Activated naive CD8-positive, alpha-beta T cell treated with anti-CD3 and anti-CD28 coated beads, Interleukin-2, amount 50 U/mL, for 16 hours (primary cell): ENCODE results near the gene MBIP.

Experiments
- DNase-seq: peaks from one replicate; pipeline ENCODE4 v3.0.0-alpha.2; 2020; ENCODE audit warnings: low read depth, low spot score

MBIP gene

DNA sequence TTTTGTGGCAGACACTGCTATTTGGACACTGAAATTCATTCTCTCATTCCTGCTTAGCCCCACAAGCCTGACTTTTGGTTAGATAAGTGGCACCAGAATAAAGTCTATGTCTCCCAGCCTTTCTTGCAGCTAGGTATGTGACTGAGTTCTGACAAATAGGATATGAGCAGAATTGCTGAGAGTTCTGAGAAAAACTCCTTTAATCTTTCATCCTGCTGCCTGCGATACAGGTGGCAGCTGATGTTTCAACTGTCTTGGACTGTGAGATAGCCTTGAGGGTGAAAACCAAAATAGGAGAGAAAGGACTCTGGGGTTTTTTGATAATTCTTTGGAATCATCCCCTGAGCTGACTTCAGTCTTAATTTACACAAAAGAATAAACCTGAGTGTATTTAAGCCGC, 55.8 kb downstream of the MBIP start:
- DNase-seq, result no peak

DNA sequence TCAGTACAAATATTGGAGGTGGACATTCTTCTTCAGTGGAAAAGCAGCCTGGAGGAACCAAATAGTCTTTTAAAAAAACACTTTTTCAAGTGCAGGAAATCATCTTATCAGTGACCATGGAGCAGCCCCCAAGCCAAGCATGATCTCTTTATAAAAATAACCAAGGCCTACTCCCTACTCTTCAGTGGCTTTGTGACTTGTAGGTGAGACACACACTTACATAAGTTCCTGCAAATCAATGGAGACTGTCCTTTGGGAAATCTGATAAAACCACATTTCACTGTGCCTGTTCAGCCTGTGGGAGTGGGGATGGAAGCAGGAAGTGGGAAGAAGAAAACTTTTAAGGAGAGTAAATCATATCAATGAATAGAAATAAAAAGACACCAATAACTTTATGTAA, 56.3 kb downstream of the MBIP start:
- no peak for DNase-seq

DNA sequence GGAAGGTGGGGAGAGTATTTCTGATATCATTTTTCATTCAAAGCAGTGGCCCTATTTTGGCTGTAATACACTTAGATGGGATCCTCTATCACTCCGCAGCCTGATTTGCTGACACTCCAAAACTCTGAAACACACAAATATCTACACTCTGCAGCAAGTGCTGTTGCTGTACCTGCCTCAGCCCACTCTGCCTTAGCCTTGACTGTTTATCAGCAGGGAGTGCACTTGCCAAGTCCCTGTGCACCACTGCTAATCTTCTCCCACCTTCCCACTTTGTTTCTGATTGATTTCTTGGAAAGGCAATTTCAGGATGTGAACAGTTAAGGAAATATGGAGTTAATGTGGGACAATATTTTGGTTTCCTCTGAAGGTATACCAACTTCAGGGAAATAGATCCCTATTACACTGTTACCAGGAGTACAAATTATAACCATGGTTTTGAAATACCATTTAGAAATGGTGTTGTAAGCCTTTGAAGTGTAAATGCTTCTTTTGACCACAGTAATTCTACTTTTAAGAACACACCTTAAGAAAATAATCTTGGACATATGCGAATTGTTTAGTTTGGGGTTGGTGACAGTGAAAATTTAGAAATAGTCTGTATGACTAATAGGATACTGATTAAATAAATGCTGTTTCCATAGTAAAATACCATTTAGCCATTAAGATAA, 59.3 kb downstream of the MBIP start:
- no peak for DNase-seq

DNA sequence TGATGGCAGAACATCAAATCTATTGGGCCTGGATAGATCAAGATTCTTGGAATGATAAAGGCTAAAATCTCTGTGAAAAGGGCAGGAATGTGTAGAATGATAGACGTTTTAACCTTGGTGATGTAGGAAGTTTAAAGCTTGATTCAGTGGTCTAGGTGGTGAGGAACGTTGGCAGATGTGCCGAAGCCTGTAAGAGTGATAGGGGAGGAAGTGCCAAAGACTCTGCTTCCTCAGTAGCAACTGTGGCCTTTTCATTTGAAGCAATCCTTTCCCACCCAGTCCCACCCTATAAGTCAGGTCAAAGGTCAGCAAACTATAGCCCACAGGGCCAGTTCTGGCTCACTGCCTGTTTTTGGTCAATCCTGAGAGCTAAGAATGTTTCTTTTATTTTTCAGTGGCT, 62.2 kb downstream of the MBIP start:
- DNase-seq, result no peak

DNA sequence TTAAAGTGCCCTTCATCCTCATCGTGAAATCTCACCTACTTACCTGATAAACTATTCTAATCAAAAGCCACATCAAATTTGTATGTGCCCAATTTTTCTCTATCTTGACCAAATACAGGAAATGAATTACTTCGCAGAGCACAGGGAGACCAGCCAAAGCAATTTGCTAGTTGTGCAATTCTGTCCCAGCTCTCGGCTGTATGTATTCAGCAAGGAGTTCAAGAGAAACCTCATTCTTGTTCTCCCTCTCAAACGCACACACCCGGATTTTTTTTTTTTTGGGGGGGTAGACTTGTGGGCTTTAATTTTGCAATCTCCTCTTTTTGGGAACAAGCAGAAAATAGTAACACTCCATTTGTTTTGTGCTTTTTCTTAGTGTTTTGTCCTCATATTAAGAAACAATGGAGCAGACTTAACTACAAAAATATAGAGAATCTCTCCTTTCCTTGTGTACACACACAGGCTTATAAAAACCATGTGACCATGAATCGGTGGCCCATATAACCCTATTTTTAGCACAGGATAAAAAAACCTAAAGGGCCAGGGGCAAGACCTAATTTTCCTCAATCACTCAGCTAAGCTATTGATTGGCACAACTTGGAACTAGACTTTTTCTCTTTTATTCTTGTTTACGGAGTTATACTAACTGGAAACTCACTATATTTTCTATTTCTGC, 64.2 kb downstream of the MBIP start:
- DNase-seq, result no peak

DNA sequence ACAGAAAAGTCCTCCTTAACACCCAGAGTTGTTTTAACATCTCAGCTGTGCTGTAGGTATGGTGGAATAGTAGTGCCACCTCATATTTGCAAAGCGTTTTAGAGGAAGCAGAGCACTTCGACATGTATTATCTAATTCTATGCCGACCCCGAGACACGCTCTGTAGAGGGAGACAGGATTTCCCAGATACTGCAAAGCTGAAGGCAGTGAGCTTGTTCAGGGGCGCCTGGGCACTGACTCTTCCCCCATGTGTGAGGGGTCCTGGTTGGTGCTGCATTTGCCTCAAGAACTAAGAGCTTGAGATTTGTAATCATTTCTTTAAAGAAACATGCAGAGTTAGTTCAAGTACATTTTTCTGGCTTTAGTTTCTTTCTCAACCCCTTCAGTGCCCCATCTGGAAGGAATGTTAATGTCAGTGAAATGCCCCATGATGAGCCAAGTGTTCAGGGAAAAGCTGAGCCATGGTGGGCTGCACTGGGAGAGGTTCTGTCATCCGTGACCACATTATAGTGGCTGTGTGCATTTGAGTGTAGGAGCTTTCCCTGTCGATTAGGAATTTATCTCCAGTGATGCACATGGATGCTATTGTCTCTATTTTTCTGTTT, 66.3 kb downstream of the MBIP start:
- DNase-seq, result no peak
